Measurements from ENCODE around the gene OR10P1. TPM values are rescaled to one million over a fixed set of nuclear protein-coding genes. Genes with fewer than 3 reads are reported as not detected.
"Not testable (repeated sequence)": the region's sequence is repeated elsewhere in the genome, so short reads cannot be mapped to it uniquely, and the experiment has no call there.

Gene OR10P1, protein sequence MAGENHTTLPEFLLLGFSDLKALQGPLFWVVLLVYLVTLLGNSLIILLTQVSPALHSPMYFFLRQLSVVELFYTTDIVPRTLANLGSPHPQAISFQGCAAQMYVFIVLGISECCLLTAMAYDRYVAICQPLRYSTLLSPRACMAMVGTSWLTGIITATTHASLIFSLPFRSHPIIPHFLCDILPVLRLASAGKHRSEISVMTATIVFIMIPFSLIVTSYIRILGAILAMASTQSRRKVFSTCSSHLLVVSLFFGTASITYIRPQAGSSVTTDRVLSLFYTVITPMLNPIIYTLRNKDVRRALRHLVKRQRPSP
- not detected for total RNA-seq
- not detected for polyA plus RNA-seq
- long read RNA-seq, donor 1 = 0 reads
- long read RNA-seq, donor 2 = 0 reads

DNA sequence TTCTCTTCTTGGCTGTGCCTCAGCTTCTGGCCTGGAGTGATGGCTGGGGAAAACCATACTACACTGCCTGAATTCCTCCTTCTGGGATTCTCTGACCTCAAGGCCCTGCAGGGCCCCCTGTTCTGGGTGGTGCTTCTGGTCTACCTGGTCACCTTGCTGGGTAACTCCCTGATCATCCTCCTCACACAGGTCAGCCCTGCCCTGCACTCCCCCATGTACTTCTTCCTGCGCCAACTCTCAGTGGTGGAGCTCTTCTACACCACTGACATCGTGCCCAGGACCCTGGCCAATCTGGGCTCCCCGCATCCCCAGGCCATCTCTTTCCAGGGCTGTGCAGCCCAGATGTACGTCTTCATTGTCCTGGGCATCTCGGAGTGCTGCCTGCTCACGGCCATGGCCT lies at the start of gene OR10P1:
TSS of gene OR10P1 (plus strand) at position 40 of the 400 bp plus-strand sequence. CDS start at position 40, 0 bp downstream.
- Histone ChIP-seq H3K27me3 (ENCODE audit: control insufficient read depth in 1 of 2, insufficient read depth in 2 of 2, low read length in 1 of 2) (no peaks in the 10 kb centered on the region), H3K27ac (ENCODE audit: low read depth in 1 of 2, low read length in 2 of 2) (no peak within 1 kb of the TSS), H3K4me1 (ENCODE audit: control insufficient read depth in 1 of 2, insufficient read depth in 2 of 2, low read length in 2 of 2) (no peaks in the 10 kb centered on the region), H3K9me3 (ENCODE audit: control insufficient read depth, low read length) (no peaks in the 10 kb centered on the region), H3K36me3 (ENCODE audit: control insufficient read depth in 1 of 2, insufficient read depth in 2 of 2, low read length in 1 of 2) (no peaks in the 10 kb centered on the region), H3K4me3 (ENCODE audit: low read length in 2 of 2) (no peak within 1 kb of the TSS)
- WGBS, 2 donors = 84 to 94% methylated on average over 6 of the region's 6 CpGs
- intact Hi-C loops (cut with DNase I) = no loop called here
- DNase-seq (no peak), ATAC-seq (ENCODE audit: low FRiP score) (no peak)

DNA sequence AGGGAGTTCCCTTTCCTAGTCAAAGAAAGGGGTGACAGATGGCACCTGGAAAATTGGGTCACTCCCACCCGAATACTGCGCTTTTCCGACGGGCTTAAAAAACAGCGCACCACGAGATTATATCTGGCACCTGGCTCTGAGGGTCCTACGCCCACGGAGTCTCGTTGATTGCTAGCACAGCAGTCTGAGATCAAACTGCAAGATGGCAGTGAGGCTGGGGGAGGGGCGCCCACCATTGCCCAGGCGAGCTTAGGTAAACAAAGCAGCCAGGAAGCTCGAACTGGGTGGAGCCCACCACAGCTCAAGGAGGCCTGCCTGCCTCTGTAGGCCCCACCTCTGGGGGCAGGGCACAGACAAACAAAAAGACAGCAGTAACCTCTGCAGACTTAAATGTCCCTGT lies 46.5 kb upstream of the OR10P1 start:
- intact Hi-C loops (cut with DNase I); H3K4me1 ChIP-seq (ENCODE audit: control insufficient read depth in 1 of 2, insufficient read depth in 2 of 2, low read length in 2 of 2); ATAC-seq (ENCODE audit: low FRiP score); H3K36me3 ChIP-seq (ENCODE audit: control insufficient read depth in 1 of 2, insufficient read depth in 2 of 2, low read length in 1 of 2); H3K4me3 ChIP-seq (ENCODE audit: low read length in 2 of 2); H3K9me3 ChIP-seq (ENCODE audit: control insufficient read depth, low read length); H3K27me3 ChIP-seq (ENCODE audit: control insufficient read depth in 1 of 2, insufficient read depth in 2 of 2, low read length in 1 of 2); H3K27ac ChIP-seq (ENCODE audit: low read depth in 1 of 2, low read length in 2 of 2); DNase-seq: not testable (repeated sequence)
- WGBS, 2 donors = 56 to 67% methylated on average over 12 of the region's 12 CpGs

DNA sequence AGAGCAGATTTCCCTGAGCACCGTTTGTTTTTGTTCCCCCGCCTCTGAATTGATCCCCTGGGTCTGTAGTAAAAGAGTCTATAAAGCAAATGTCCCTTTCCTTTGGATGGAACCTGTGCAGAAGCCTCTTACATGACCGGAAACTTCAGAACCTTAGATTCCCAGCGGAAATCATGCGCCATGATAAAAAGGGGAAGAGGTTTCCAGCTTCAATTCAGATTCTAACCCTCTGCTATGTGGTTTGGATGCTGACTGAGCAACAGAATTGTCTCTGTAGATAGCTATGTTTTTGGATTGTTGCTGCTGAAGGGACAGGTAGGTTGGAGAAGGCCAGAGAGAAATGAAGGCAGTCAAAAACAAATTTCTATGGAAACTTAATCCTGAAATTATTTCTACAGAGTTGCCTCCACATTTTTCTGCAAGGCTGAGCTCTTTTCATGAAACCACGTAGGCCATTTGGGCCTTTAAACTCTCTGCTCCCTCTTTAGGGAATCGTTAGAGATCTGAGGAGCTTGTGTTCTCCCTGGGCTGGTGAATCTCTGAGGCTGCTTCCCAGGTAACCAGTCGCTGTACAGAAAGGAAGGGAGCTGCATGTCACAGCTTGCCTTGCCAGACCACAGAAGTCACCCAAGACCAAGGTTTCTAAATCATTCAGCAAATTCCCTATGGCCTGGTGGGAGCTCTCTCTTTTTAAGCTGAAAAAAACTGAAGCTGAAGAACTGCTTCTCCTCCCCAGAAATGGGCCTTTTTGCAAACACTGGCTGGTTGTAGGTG lies 28.7 kb upstream of the OR10P1 start:
- Histone ChIP-seq H3K27ac (ENCODE audit: low read depth in 1 of 2, low read length in 2 of 2) (no peak overlapping the region), H3K36me3 (ENCODE audit: control insufficient read depth in 1 of 2, insufficient read depth in 2 of 2, low read length in 1 of 2) (no peaks in the 10 kb centered on the region), H3K4me1 (ENCODE audit: control insufficient read depth in 1 of 2, insufficient read depth in 2 of 2, low read length in 2 of 2) (no peaks in the 10 kb centered on the region), H3K27me3 (ENCODE audit: control insufficient read depth in 1 of 2, insufficient read depth in 2 of 2, low read length in 1 of 2) (no peaks in the 10 kb centered on the region), H3K4me3 (ENCODE audit: low read length in 2 of 2) (no peak overlapping the region), H3K9me3 (ENCODE audit: control insufficient read depth, low read length) (no peaks in the 10 kb centered on the region)
- 38 to 47% methylated on average over 8 of the region's 8 CpGs for WGBS, 2 donors
- ATAC-seq (ENCODE audit: low FRiP score) (no peak), DNase-seq (no peak)
- intact Hi-C loops (cut with DNase I) = no loop called here

DNA sequence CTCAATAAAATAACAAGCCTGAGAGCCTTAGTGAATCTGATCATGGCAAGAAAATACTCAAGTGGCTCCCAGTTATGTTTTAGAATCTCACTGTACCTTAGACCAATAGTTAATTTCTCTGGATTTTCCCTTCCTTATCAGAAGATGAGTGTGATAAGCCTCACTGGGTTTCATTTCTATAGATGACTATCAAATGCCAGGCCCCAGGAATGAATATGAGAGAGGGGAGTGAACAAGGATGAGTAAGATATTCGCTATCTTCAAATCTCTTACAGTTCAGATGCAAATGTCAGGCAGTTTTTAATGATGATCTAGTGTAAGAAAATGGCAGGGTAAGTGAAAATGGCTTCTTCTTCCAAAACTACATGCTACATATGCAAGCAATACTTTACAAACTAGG lies 26.1 kb upstream of the OR10P1 start:
- Histone ChIP-seq H3K36me3 (ENCODE audit: control insufficient read depth in 1 of 2, insufficient read depth in 2 of 2, low read length in 1 of 2) (no peaks in the 10 kb centered on the region), H3K27me3 (ENCODE audit: control insufficient read depth in 1 of 2, insufficient read depth in 2 of 2, low read length in 1 of 2) (no peaks in the 10 kb centered on the region), H3K4me3 (ENCODE audit: low read length in 2 of 2) (no peak overlapping the region), H3K9me3 (ENCODE audit: control insufficient read depth, low read length) (peaks cover 2% of the 10 kb centered on the region), H3K4me1 (ENCODE audit: control insufficient read depth in 1 of 2, insufficient read depth in 2 of 2, low read length in 2 of 2) (no peaks in the 10 kb centered on the region), H3K27ac (ENCODE audit: low read depth in 1 of 2, low read length in 2 of 2) (no peak overlapping the region)
- WGBS, 2 donors = 87 to 96% methylated on average over 1 of the region's 1 CpG
- no peak for DNase-seq
- no peak for ATAC-seq (ENCODE audit: low FRiP score)
- intact Hi-C loops (cut with DNase I) = loop anchor here in 1 of 2 donors (10.0 kb wide), 1 partner anchor 616 kb away; no protein-coding TSS in a partner anchor

DNA sequence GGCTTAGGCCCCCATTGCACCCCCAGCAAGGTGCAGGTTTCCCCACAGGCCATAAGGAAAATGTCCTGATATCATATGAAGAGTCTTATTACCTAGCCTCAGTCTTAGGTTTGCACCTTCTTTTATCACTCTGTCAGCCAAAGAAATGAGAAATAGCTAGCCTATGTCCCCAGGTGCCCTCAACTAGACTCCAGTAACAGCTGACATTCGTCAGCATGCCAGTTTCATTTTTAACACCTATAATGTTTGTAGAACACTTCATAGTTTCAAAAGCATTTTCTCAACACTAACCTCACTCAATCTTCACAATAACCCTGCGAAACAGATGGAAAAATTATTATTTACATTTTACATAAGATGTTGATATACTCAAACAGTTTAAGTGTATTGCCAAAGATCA lies 24.0 kb upstream of the OR10P1 start:
- H3K36me3 ChIP-seq (ENCODE audit: control insufficient read depth in 1 of 2, insufficient read depth in 2 of 2, low read length in 1 of 2) = no peaks in the 10 kb centered on the region
- ATAC-seq (ENCODE audit: low FRiP score) = no peak
- H3K9me3 ChIP-seq (ENCODE audit: control insufficient read depth, low read length) = peaks cover 4% of the 10 kb centered on the region
- intact Hi-C loops (cut with DNase I) = loop anchor here in 1 of 2 donors (10.0 kb wide), 1 partner anchor 618 kb away; no protein-coding TSS in a partner anchor
- no peaks in the 10 kb centered on the region for H3K27me3 ChIP-seq (ENCODE audit: control insufficient read depth in 1 of 2, insufficient read depth in 2 of 2, low read length in 1 of 2)
- no peak for DNase-seq
- H3K4me1 ChIP-seq (ENCODE audit: control insufficient read depth in 1 of 2, insufficient read depth in 2 of 2, low read length in 2 of 2) = no peaks in the 10 kb centered on the region
- H3K27ac ChIP-seq (ENCODE audit: low read depth in 1 of 2, low read length in 2 of 2) = no peak overlapping the region
- 56 to 64% methylated on average over 2 of the region's 2 CpGs for WGBS, 2 donors
- H3K4me3 ChIP-seq (ENCODE audit: low read length in 2 of 2) = no peak overlapping the region

DNA sequence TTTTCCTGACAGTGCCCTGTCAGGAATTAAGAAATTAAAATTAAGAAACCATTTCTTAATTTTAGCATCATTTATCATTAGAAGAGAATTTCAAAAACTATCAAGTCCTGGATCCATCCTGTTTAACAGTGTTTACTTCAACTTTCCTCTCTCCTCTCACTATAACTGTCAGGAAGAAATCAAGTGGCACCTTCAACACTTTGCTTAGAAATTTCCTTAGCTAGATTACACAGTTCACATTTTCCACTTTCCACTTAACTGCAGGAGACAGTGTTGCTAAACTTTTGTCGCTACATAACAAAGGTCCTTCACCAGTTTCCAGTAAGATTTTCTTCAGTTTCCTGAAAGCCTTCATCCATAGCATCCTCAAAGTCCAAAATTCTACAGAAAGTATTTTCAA lies 21.9 kb upstream of the OR10P1 start:
- intact Hi-C loops (cut with DNase I) = loop anchor here (5.0 to 10.0 kb wide), 2 partner anchors 427 to 620 kb away; no protein-coding TSS in a partner anchor
- H3K36me3 ChIP-seq (ENCODE audit: control insufficient read depth in 1 of 2, insufficient read depth in 2 of 2, low read length in 1 of 2) = no peaks in the 10 kb centered on the region
- H3K4me3 ChIP-seq (ENCODE audit: low read length in 2 of 2) = no peak overlapping the region
- H3K27me3 ChIP-seq (ENCODE audit: control insufficient read depth in 1 of 2, insufficient read depth in 2 of 2, low read length in 1 of 2) = no peaks in the 10 kb centered on the region
- peaks cover 4% of the 10 kb centered on the region for H3K9me3 ChIP-seq (ENCODE audit: control insufficient read depth, low read length)
- WGBS, 2 donors = 96 to 100% methylated on average over 1 of the region's 1 CpG
- DNase-seq (no peak), ATAC-seq (ENCODE audit: low FRiP score) (no peak)
- no peaks in the 10 kb centered on the region for H3K4me1 ChIP-seq (ENCODE audit: control insufficient read depth in 1 of 2, insufficient read depth in 2 of 2, low read length in 2 of 2)
- H3K27ac ChIP-seq (ENCODE audit: low read depth in 1 of 2, low read length in 2 of 2) = no peak overlapping the region

DNA sequence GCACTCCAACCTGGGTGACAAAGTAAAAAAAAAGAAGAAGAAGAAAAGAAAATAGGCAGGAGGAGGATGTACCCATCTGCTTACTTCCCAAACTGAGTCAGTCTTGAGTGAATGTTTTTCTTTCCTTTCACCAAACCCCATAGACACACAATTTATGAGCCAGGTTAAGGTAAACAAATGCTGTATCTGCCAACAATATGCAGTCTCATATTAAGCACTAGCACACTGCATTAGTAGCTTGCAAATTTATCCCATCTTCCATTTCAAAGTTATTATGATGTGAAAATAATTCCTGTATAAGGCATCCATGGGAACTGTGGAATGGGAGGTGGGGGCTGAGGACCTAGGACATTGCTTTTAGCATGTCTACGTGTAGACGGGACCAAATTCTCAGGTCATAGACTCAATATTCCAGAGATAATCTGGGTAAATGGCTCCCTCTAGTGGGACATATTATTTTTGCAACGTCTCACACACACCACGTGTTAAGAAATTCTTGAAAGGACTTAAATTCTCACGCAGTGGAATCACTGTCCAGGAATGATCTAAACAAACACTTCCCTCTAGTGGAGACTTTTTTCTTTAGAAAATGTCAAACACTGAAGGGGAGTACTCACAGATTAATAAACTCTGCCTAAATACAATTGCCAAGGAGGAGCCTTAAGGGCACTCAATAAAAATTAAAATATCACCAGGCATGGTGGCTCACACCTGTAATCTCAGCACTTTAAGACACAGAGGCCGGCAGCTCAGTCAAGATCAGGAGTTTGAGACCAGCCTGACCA lies 17.1 kb upstream of the OR10P1 start:
- Histone ChIP-seq H3K9me3 (ENCODE audit: control insufficient read depth, low read length) (peaks cover 4% of the 10 kb centered on the region), H3K36me3 (ENCODE audit: control insufficient read depth in 1 of 2, insufficient read depth in 2 of 2, low read length in 1 of 2) (no peaks in the 10 kb centered on the region), H3K27me3 (ENCODE audit: control insufficient read depth in 1 of 2, insufficient read depth in 2 of 2, low read length in 1 of 2) (no peaks in the 10 kb centered on the region), H3K4me1 (ENCODE audit: control insufficient read depth in 1 of 2, insufficient read depth in 2 of 2, low read length in 2 of 2) (peaks cover 0 to 2% of the 10 kb centered on the region in 2 donors), H3K4me3 (ENCODE audit: low read length in 2 of 2) (no peak overlapping the region), H3K27ac (ENCODE audit: low read depth in 1 of 2, low read length in 2 of 2) (no peak overlapping the region)
- DNase-seq (no peak), ATAC-seq (ENCODE audit: low FRiP score) (peak; percentile 91)
- 4% methylated on average over 6 of the region's 6 CpGs for WGBS, 2 donors
- intact Hi-C loops (cut with DNase I) = loop anchor here (2.0 to 10.0 kb wide), 3 partner anchors 432 to 625 kb away; no protein-coding TSS in a partner anchor

DNA sequence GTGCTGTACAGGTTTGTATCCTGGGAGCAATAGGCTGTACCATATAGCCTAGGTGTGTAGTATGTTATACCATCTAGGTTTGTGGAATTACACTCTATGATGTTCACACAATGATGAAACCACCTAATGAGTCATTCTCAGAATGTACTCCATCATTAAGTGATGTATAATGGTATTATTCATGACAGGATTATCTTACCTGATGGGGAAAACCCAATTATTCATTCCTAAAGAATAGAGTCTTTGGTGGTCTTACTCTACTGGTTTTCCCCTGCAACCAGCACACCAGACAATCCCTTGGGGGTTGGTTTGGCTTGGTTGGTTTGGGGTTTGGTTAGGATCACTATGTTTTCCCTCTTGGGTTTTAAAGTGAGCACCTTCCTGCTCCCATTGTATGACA lies 12.6 kb upstream of the OR10P1 start:
- no peaks in the 10 kb centered on the region for H3K9me3 ChIP-seq (ENCODE audit: control insufficient read depth, low read length)
- peaks cover 0 to 2% of the 10 kb centered on the region in 2 donors for H3K4me1 ChIP-seq (ENCODE audit: control insufficient read depth in 1 of 2, insufficient read depth in 2 of 2, low read length in 2 of 2)
- H3K4me3 ChIP-seq (ENCODE audit: low read length in 2 of 2) = no peak overlapping the region
- ATAC-seq (ENCODE audit: low FRiP score) (no peak), DNase-seq (no peak)
- intact Hi-C loops (cut with DNase I) = no loop called here
- no peaks in the 10 kb centered on the region for H3K27me3 ChIP-seq (ENCODE audit: control insufficient read depth in 1 of 2, insufficient read depth in 2 of 2, low read length in 1 of 2)
- H3K36me3 ChIP-seq (ENCODE audit: control insufficient read depth in 1 of 2, insufficient read depth in 2 of 2, low read length in 1 of 2) = no peaks in the 10 kb centered on the region
- no peak overlapping the region for H3K27ac ChIP-seq (ENCODE audit: low read depth in 1 of 2, low read length in 2 of 2)

Measured in aorta (tissue), 5 donors.